ENCODE data around the gene COLEC11.
"Not testable (repeated sequence)": the region's sequence is repeated elsewhere in the genome, so short reads cannot be mapped to it uniquely, and the experiment has no call there.

The COLEC11 gene

GRCh38 chr2:3622967-3623366, 28.1 kb downstream of the COLEC11 start:
- no peak for DNase-seq (ENCODE audit: low read depth in 2 of 2)

GRCh38 chr2:3624059-3624794, 29.3 kb downstream of the COLEC11 start:
- no peak for DNase-seq (ENCODE audit: low read depth in 2 of 2)

- DNase-seq (ENCODE audit: low read depth in 2 of 2), result no peak
These were observed 30.3 kb downstream of the COLEC11 start for GRCh38 chr2:3625186-3625585.

GRCh38 chr2:3626118-3626811, 31.4 kb downstream of the COLEC11 start:
- DNase-seq (ENCODE audit: low read depth in 2 of 2), result no peak

- no peak for DNase-seq (ENCODE audit: low read depth in 2 of 2)
These were observed 32.0 kb downstream of the COLEC11 start for GRCh38 chr2:3626812-3627499.

GRCh38 chr2:3627500-3628100, 32.7 kb downstream of the COLEC11 start:
- no peak for DNase-seq (ENCODE audit: low read depth in 2 of 2)

- no peak for DNase-seq (ENCODE audit: low read depth in 2 of 2)
These were observed 33.3 kb downstream of the COLEC11 start for GRCh38 chr2:3628241-3628679.

- no peak for DNase-seq (ENCODE audit: low read depth in 2 of 2)
These were observed 33.9 kb downstream of the COLEC11 start for GRCh38 chr2:3628800-3629199.

- no peak for DNase-seq (ENCODE audit: low read depth in 2 of 2)
These were observed 35.7 kb downstream of the COLEC11 start for GRCh38 chr2:3630631-3631030.

- no peak for DNase-seq (ENCODE audit: low read depth in 2 of 2)
These were observed 36.4 kb downstream of the COLEC11 start for GRCh38 chr2:3631161-3631850.

GRCh38 chr2:3631851-3632659, 37.1 kb downstream of the COLEC11 start:
- no peak for DNase-seq (ENCODE audit: low read depth in 2 of 2)

- DNase-seq (ENCODE audit: low read depth in 2 of 2), result no peak
These were observed 38.4 kb downstream of the COLEC11 start for GRCh38 chr2:3633089-3633981.

- DNase-seq (ENCODE audit: low read depth in 2 of 2), result no peak
These were observed 39.2 kb downstream of the COLEC11 start for GRCh38 chr2:3633982-3634595.

- no peak for DNase-seq (ENCODE audit: low read depth in 2 of 2)
These were observed 39.7 kb downstream of the COLEC11 start for GRCh38 chr2:3634596-3635121.

- no peak for DNase-seq (ENCODE audit: low read depth in 2 of 2)
These were observed 40.5 kb downstream of the COLEC11 start for GRCh38 chr2:3635171-3635974.

- DNase-seq (ENCODE audit: low read depth in 2 of 2), result not testable (repeated sequence)
These were observed 41.0 kb downstream of the COLEC11 start for GRCh38 chr2:3635975-3636327.

- DNase-seq (ENCODE audit: low read depth in 2 of 2), result no peak
These were observed 41.8 kb downstream of the COLEC11 start for GRCh38 chr2:3636586-3637310.

- no peak for DNase-seq (ENCODE audit: low read depth in 2 of 2)
These were observed 42.4 kb downstream of the COLEC11 start for GRCh38 chr2:3637311-3637675.
